Nasal cavity respiratory epithelium epithelial cell of viscerocranial mucosa (primary cell): ENCODE data around the gene DDHD1. TPM values are rescaled to one million over a fixed set of nuclear protein-coding genes. Genes with fewer than 3 reads are reported as not detected.

Source experiments
- total RNA-seq: library from RNA; depleted of rRNA; stranded (reverse); fragments of >200 nt; gene quantifications from 2 replicates; pipeline ENCODE4 v1.2.3, GENCODE V29; 2014

Gene DDHD1
- total RNA-seq, result 7.5 and 12.5 TPM in 2 replicates

GRCh38 chr14:53152887-53153701, at the start of gene DDHD1:
TSS of gene DDHD1 (minus strand) at chr14:53153323. CDS start at chr14:53153098, 225 bp downstream.

Other genes with a start within 250 kb of the DDHD1 start
- gene FERMT2, start 202.3 kb downstream of the DDHD1 start, total RNA-seq, result 26.4 and 34.2 TPM in 2 replicates